Heart left ventricle (tissue), 13 donors: Measurements from ENCODE around the gene ZNF493.

ENCODE experiments used
- CTCF ChIP-seq, 12 donors: fragments of 200-600 bp; sonication (generic) in 4 of 12; IDR thresholded peaks; one replicate each; pipeline versions ENCODE4 v1.5.0 to v1.8.0; 2018 to 2022; ENCODE audit warnings: antibody characterized with exemption in 12 of 12, mild to moderate bottlenecking in 5 of 12
- POLR2A ChIP-seq, 2 donors: fragments of 450-650 bp; IDR thresholded peaks; one replicate each; pipeline ENCODE4 v1.6.1; 2017; ENCODE audit warnings: antibody characterized with exemption in 2 of 2, mild to moderate bottlenecking in 2 of 2, moderate library complexity in 2 of 2
- donor health status: ischemic (EF 13 %, LVEDD 7.1; RV severe dilation, severe dysfunction).
- donor health status: DM: no; HTN: yes; CAD: no.
- donor health status: DM: no; HTN: no; CAD: no.
- donor health status: ischemic (EF 25% LVEDD 6.9; RV normal size, moderate dysfunction).
- donor health status: ischemic (EF 25% LVEDD 5.7; RV mildly dilated, moderate dysfunction).
- donor health status: ischemic (EF 35%, LVEDD 5.7; RV mildly dilated, moderate dysfunction).
- donor health status: nonischemic (EF 11% LVEDD 7.7; RV severe dilation, severe dysfunction).
- donor health status: DM: yes; HTN: yes; CAD: no.
- donor health status: PGD.
- donor health status: ischemic (EF 29% LVEDD 5.4; RV normal size, mild dysfunction).
- donor health status: nonischemic (EF 23%, LVEDD 6.1; RV moderate dilation, normal function).

GRCh38 chr19:21439201-21439751, 42.3 kb downstream of the ZNF493 start:
- TF ChIP-seq CTCF (IDR thresholded peaks at IDR 0.05) = no peak
- TF ChIP-seq POLR2A (IDR thresholded peaks at IDR 0.05) = no peak
